Nucleus accumbens (tissue), 56 donors: ENCODE measurements around the gene RBMS3.
"Not testable (repeated sequence)": the region's sequence is repeated elsewhere in the genome, so short reads cannot be mapped to it uniquely, and the experiment has no call there.

Experiments
- DNase-seq, 56 donors: peaks; one replicate each; lab custom pipeline; 2025; lab: John Stamatoyannopoulos, UW

The RBMS3 gene

GRCh38 chr3:29379097-29379496, 98.2 kb downstream of the RBMS3 start:
- no peak for DNase-seq

- no peak for DNase-seq
Measured at GRCh38 chr3:29381595-29381994, 100.7 kb downstream of the RBMS3 start.

GRCh38 chr3:29382409-29382808, 101.5 kb downstream of the RBMS3 start:
- DNase-seq, result no peak

GRCh38 chr3:29382845-29383244, 102.0 kb downstream of the RBMS3 start:
- no peak for DNase-seq

GRCh38 chr3:29384640-29385039, 103.8 kb downstream of the RBMS3 start:
- DNase-seq, result no peak

GRCh38 chr3:29385046-29385830, 104.4 kb downstream of the RBMS3 start:
- DNase-seq, result no peak

- no peak for DNase-seq
Measured at GRCh38 chr3:29389362-29389761, 108.5 kb downstream of the RBMS3 start.

- DNase-seq, result no peak
Measured at GRCh38 chr3:29392625-29393388, 111.9 kb downstream of the RBMS3 start.

GRCh38 chr3:29393946-29394345, 113.1 kb downstream of the RBMS3 start:
- not testable (repeated sequence) for DNase-seq

GRCh38 chr3:29397406-29397805, 116.5 kb downstream of the RBMS3 start:
- no peak for DNase-seq

GRCh38 chr3:29398787-29399186, 117.9 kb downstream of the RBMS3 start:
- DNase-seq, result no peak

- DNase-seq, result no peak
Measured at GRCh38 chr3:29406291-29406832, 125.5 kb downstream of the RBMS3 start.

- no peak for DNase-seq
Measured at GRCh38 chr3:29408676-29409075, 127.8 kb downstream of the RBMS3 start.

GRCh38 chr3:29409409-29409808, 128.5 kb downstream of the RBMS3 start:
- no peak for DNase-seq

- no peak for DNase-seq
Measured at GRCh38 chr3:29410220-29410619, 129.3 kb downstream of the RBMS3 start.

- DNase-seq, result no peak
Measured at GRCh38 chr3:29410660-29411405, 130.0 kb downstream of the RBMS3 start.

GRCh38 chr3:29412110-29412509, 131.2 kb downstream of the RBMS3 start:
- DNase-seq, result no peak

- DNase-seq, result no peak
Measured at GRCh38 chr3:29414468-29415224, 133.8 kb downstream of the RBMS3 start.

- no peak for DNase-seq
Measured at GRCh38 chr3:29415482-29416223, 134.8 kb downstream of the RBMS3 start.
